Stomach (tissue), 9 donors: ENCODE results near the gene MFNG. TPM values are rescaled to one million over a fixed set of nuclear protein-coding genes. Genes with fewer than 3 reads are reported as not detected.

Experiments used
- DNase-seq, 2 donors: peaks; one replicate each; pipeline versions ENCODE4 v3.0.0 to v3.0.0-alpha.2; 2013 to 2019
- H3K27ac ChIP-seq, 5 donors: fragments of 200-600 bp in 4 of 5; sonication (generic) in 4 of 5; one replicate each; pipeline ENCODE4 v1.5.1; 2013 to 2019; ENCODE audit warnings: mild to moderate bottlenecking in 1 of 5, moderate library complexity in 1 of 5
- H3K27me3 ChIP-seq, 3 donors: fragments of 200-600 bp; sonication (generic); one replicate each; pipeline ENCODE4 v1.5.1; 2017 to 2019; ENCODE audit warnings: mixed run types in 1 of 3
- H3K36me3 ChIP-seq, 4 donors: fragments of 200-600 bp; sonication (generic); 1 replicate in 3 of 4; 2 replicates in 1 of 4; pipeline ENCODE4 v1.5.1; 2016 to 2019
- H3K4me1 ChIP-seq, 4 donors: fragments of 200-600 bp; sonication (generic); one replicate each; pipeline ENCODE4 v1.5.1; 2016 to 2019
- H3K4me3 ChIP-seq, 4 donors: fragments of 200-600 bp; sonication (generic) in 3 of 4; one replicate each; pipeline ENCODE4 v1.5.1; 2016 to 2019; ENCODE audit warnings: mild to moderate bottlenecking in 1 of 4
- H3K9me3 ChIP-seq, 4 donors: fragments of 200-600 bp; sonication (generic); one replicate each; pipeline ENCODE4 v1.5.1; 2016 to 2019
- EP300 ChIP-seq: sonication (generic); formaldehyde crosslinking; IDR thresholded peaks from one replicate; pipeline ENCODE4 v1.6.1; 2017; ENCODE audit warnings: antibody characterized with exemption
- POLR2A ChIP-seq, 4 donors: fragments of 450-650 bp; IDR thresholded peaks; one replicate each; pipeline ENCODE4 v1.6.1; 2016; ENCODE audit warnings: antibody characterized with exemption in 4 of 4, control low read depth in 2 of 4, mild to moderate bottlenecking in 1 of 4, moderate library complexity in 1 of 4
- POLR2AphosphoS5 ChIP-seq, 3 donors: sonication (generic); formaldehyde crosslinking; IDR thresholded peaks; one replicate each; pipeline ENCODE4 v1.6.1; 2016; ENCODE audit warnings: antibody characterized with exemption in 3 of 3
- WGBS, 5 donors: extraction: QIAGEN DNeasy Blood & Tissue Kit in 3 of 5; methylation state at CpG; one replicate each; pipeline versions ENCODE4 v1.1.5 to v1.1.7; 2013 to 2018; 5-methylcytosine and 5-hydroxymethylcytosine counted together
- intact Hi-C: fragments of 100-400 bp; cut with DNase I; formaldehyde crosslinking; loops from one replicate; pipeline ENCODE4 v1.15.1; 2023; ENCODE audit warnings: low total_unique reads
- polyA plus RNA-seq, 3 donors: library from polyadenylated mRNA; stranded (reverse); fragments of 200-250 nt; gene quantifications; one replicate each; pipeline ENCODE4 v1.2.3, GENCODE V29; 2013
- total RNA-seq, 5 donors: library from RNA; depleted of rRNA; stranded (reverse); fragments of >200 nt; gene quantifications; one replicate each; pipeline versions ENCODE4 v1.1.0 to v1.2.3, GENCODE V29; 2014 to 2016
- TF ChIP-seq, protein P1 (sequence below), 7 experiments: fragments of 450-650 bp in 4 of 7; fragments of 200-600 bp in 3 of 7; sonication (generic) in 3 of 7; IDR thresholded peaks; one replicate each; pipeline ENCODE4 v1.5.1; 2016 to 2019; ENCODE audit warnings: antibody characterized with exemption in 7 of 7, control low read depth in 2 of 7, mild to moderate bottlenecking in 1 of 7
- donor health status: healthy with polysubstance abuse.
- donor health status: Bipolar disorder and iron deficiency.
- donor health status: healthy.

MFNG gene
- total and polyA plus RNA-seq, 8 donors: 1.7 to 86.4 (median 8.5) TPM

- Histone ChIP-seq H3K36me3 (peaks cover 5 to 25% (median 13%) of the 10 kb centered on the region in 4 donors), H3K4me1 (peaks cover 61 to 73% (median 66%) of the 10 kb centered on the region in 4 donors), H3K27ac (peak overlapping the region; percentile 85 to 95 (median 88)), H3K9me3 (no peaks in the 10 kb centered on the region), H3K27me3 (peaks cover 0 to 33% (median 0%) of the 10 kb centered on the region in 3 donors), H3K4me3 (peak overlapping the region in 1 of 4 donors; percentile 4)
- intact Hi-C loops: no loop called here
- TF ChIP-seq, protein P1, sequence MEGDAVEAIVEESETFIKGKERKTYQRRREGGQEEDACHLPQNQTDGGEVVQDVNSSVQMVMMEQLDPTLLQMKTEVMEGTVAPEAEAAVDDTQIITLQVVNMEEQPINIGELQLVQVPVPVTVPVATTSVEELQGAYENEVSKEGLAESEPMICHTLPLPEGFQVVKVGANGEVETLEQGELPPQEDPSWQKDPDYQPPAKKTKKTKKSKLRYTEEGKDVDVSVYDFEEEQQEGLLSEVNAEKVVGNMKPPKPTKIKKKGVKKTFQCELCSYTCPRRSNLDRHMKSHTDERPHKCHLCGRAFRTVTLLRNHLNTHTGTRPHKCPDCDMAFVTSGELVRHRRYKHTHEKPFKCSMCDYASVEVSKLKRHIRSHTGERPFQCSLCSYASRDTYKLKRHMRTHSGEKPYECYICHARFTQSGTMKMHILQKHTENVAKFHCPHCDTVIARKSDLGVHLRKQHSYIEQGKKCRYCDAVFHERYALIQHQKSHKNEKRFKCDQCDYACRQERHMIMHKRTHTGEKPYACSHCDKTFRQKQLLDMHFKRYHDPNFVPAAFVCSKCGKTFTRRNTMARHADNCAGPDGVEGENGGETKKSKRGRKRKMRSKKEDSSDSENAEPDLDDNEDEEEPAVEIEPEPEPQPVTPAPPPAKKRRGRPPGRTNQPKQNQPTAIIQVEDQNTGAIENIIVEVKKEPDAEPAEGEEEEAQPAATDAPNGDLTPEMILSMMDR (IDR thresholded peaks at IDR 0.05): peak in 1 of 7 experiments; percentile 0
- TF ChIP-seq EP300: no peak
- peak; percentile 46 to 85 (median 49) for TF ChIP-seq POLR2AphosphoS5 (IDR thresholded peaks at IDR 0.05)
- TF ChIP-seq POLR2A (IDR thresholded peaks at IDR 0.05): no peak
- WGBS, 5 donors: 12 to 46% (median 28%) methylated on average over 14 of the region's 14 CpGs
- peak; percentile 91 to 98 for DNase-seq
Measured at GRCh38 chr22:37501610-37502341, 15.6 kb upstream of the MFNG start.

DNA sequence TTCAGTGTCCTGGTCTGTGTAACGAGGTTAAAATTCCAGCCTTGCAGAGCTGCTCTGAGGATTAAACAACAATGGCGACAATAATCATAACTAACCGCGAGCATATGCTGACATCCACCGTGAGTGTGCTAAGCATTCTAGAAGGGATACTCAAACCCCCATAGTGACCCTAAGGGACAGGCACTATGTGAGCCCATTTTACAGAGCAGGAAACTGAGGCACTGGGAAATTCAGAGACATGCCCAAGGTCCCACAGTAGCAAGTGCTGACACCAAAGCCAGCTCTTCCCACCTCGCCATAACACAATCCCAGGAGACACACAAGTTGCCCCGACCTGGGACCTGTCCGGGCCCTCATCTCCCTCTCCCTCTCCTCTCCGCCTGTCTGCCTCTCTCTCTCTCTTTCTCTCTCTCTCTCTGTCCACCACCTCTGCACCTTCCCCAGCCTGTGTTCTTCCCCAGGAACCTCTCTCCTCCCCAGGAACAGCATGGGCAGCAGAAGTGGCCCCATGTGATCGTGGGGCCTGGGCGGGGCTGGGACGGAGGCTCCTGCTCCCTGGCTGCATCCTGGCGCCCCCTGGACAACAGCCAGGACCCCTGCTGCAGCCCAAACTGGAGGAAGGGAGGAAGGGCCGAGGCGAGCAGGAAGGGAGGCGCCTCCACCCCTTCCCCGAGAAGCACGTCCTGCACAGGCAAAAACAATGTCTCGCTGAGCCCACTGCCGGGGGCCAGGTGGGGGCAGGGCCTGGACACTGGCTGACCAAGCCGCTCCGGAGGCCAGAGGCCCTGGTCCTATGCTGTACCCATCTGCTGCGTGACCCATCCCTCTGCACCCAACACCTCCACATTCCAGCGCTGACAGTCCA, 14.8 kb upstream of the MFNG start:
- 40 to 52% (median 42%) methylated on average over 18 to 24 of the region's 24 CpGs for WGBS, 5 donors
- peaks cover 0 to 41% (median 0%) of the 10 kb centered on the region in 3 donors for H3K27me3 ChIP-seq
- DNase-seq: peak in 1 of 2 donors; percentile 67
- peaks cover 61 to 73% (median 66%) of the 10 kb centered on the region in 4 donors for H3K4me1 ChIP-seq
- H3K9me3 ChIP-seq: no peaks in the 10 kb centered on the region
- intact Hi-C loops: no loop called here
- peak overlapping the region in 1 of 4 donors; percentile 4 for H3K4me3 ChIP-seq
- TF ChIP-seq POLR2AphosphoS5 (IDR thresholded peaks at IDR 0.05) (no peak), POLR2A (IDR thresholded peaks at IDR 0.05) (no peak), EP300 (no peak)
- TF ChIP-seq, protein P1 (IDR thresholded peaks at IDR 0.05): no peak
- H3K27ac ChIP-seq: peak overlapping the region; percentile 85 to 95 (median 88)
- peaks cover 1 to 25% (median 9%) of the 10 kb centered on the region in 4 donors for H3K36me3 ChIP-seq

DNA sequence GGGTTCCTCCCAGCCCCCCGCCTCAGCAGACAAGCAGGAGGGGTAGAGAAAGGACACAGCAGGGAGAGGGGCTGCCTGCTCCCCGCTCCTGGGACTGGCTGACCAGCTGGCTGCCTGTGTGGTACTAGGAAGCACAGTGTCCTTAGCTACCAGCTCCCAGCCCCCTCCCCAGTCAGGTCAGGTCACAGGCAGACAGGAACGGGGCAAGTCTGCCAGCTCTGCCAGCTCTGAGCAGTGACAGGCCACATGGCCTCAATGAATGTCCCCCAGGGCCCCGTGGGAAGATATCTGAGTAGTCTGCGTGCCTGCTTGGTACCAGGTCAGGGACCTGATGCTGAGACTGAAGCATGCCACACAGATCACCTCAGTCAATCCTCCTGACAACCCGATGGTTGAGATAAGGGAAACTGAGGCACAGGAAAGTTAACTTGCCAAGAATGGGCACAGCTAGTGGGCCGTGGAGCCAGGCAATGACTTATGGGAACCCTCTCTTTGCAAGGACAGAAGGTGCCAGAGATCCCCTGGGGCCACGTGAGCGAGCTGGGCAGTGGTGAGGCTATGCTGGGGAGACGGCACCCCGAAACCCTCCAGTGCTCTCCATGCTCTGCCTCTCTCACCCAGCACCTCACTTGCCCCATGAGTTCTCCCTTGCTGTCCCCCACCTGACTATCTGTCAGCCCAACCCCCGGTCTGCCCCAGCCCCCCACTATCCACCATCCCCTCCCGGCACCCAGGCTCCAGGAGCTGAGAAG, 13.8 kb upstream of the MFNG start:
- H3K27me3 ChIP-seq: peaks cover 0 to 50% (median 0%) of the 10 kb centered on the region in 3 donors
- H3K4me3 ChIP-seq: no peak overlapping the region
- H3K36me3 ChIP-seq: peaks cover 0 to 32% (median 10%) of the 10 kb centered on the region in 4 donors
- peak overlapping the region; percentile 39 to 95 (median 87) for H3K27ac ChIP-seq
- intact Hi-C loops: no loop called here
- DNase-seq: no peak
- TF ChIP-seq, protein P1 (IDR thresholded peaks at IDR 0.05): no peak
- TF ChIP-seq EP300: no peak
- no peak for TF ChIP-seq POLR2AphosphoS5 (IDR thresholded peaks at IDR 0.05)
- no peak for TF ChIP-seq POLR2A (IDR thresholded peaks at IDR 0.05)
- no peaks in the 10 kb centered on the region for H3K9me3 ChIP-seq
- peaks cover 61 to 71% (median 65%) of the 10 kb centered on the region in 4 donors for H3K4me1 ChIP-seq
- 69 to 77% (median 75%) methylated on average over 13 of the region's 13 CpGs for WGBS, 5 donors
